Activated CD4-positive, CD25-positive, alpha-beta regulatory T cell treated with anti-CD3 and anti-CD28 coated beads, Interleukin-2, amount 50 U/mL, for 72 hours (primary cell): ENCODE data around the gene PRRC2B.

Experiments used
- DNase-seq: peaks from one replicate; pipeline ENCODE4 v3.0.0; 2021

The PRRC2B gene

GRCh38 chr9:131521822-131522221, 127.9 kb downstream of the PRRC2B start:
- no peak for DNase-seq

- DNase-seq = no peak
These were observed 128.6 kb downstream of the PRRC2B start for GRCh38 chr9:131522257-131523085.

GRCh38 chr9:131523086-131523388, 129.2 kb downstream of the PRRC2B start:
- DNase-seq = no peak

- DNase-seq = no peak
These were observed 129.9 kb downstream of the PRRC2B start for GRCh38 chr9:131523451-131524435.

- DNase-seq = no peak
These were observed 130.9 kb downstream of the PRRC2B start for GRCh38 chr9:131524665-131525315.

GRCh38 chr9:131525643-131526565, 132.0 kb downstream of the PRRC2B start:
- no peak for DNase-seq

GRCh38 chr9:131528186-131528585, 134.3 kb downstream of the PRRC2B start:
- no peak for DNase-seq

- no peak for DNase-seq
These were observed 135.1 kb downstream of the PRRC2B start for GRCh38 chr9:131528886-131529505.

- no peak for DNase-seq
These were observed 136.0 kb downstream of the PRRC2B start for GRCh38 chr9:131529597-131530545.

GRCh38 chr9:131530546-131530919, 136.6 kb downstream of the PRRC2B start:
- DNase-seq = peak; percentile 48

- DNase-seq = peak; percentile 80
These were observed 137.3 kb downstream of the PRRC2B start, which contains the start of gene UCK1 for GRCh38 chr9:131530920-131531832. TSS of gene UCK1 (minus strand) at chr9:131531263. CDS start at chr9:131531174, 89 bp downstream.

GRCh38 chr9:131534721-131535237, 140.9 kb downstream of the PRRC2B start:
- DNase-seq = no peak

- DNase-seq = no peak
These were observed 144.1 kb downstream of the PRRC2B start for GRCh38 chr9:131537946-131538345.

- DNase-seq = no peak
These were observed 145.5 kb downstream of the PRRC2B start for GRCh38 chr9:131539223-131539923.

GRCh38 chr9:131543141-131543540, 149.3 kb downstream of the PRRC2B start:
- no peak for DNase-seq

GRCh38 chr9:131545003-131545785, 151.3 kb downstream of the PRRC2B start, which contains the start of gene PRRT1B:
TSS of gene PRRT1B (plus strand) at chr9:131545523. CDS start at chr9:131545616, 93 bp downstream.
- no peak for DNase-seq

- no peak for DNase-seq
These were observed 152.0 kb downstream of the PRRC2B start for GRCh38 chr9:131545786-131546335.
